Stimulated activated CD8-positive, alpha-beta memory T cell treated with anti-CD3 and anti-CD28 coated beads, Interleukin-7, amount 100 ng/mL, for 1 hour (primary cell): Measurements from ENCODE around the gene PDE3A.

Source experiments
- DNase-seq, 2 donors: peaks; one replicate each; pipeline ENCODE4 v3.0.0-alpha.2; 2020; ENCODE audit warnings: low read depth in 2 of 2

The PDE3A gene

GRCh38 chr12:20458011-20458410, 89.7 kb downstream of the PDE3A start:
- no peak for DNase-seq

DNA sequence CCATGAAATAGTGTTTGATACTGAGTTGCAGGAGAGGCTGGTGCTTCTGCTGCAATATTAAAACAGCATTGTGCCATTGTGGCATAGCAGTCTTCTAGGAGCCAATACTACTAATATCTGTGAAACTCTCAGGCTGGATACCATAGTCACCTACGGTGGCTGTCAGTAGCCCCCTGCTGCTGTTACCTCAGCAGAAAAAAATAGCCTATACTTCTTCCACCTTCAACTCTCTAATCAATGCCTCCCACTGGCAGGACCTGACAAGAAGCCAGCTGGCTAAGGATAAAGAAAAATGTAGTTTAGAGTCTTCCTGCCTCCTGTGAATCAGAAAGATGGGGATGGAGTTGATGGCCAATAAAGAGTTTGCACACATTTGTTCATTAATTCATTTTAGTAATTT, 91.6 kb downstream of the PDE3A start:
- DNase-seq, result no peak

- no peak for DNase-seq
These were observed 92.6 kb downstream of the PDE3A start for GRCh38 chr12:20460956-20461355.

- no peak for DNase-seq
These were observed 95.7 kb downstream of the PDE3A start for GRCh38 chr12:20463913-20464524.

DNA sequence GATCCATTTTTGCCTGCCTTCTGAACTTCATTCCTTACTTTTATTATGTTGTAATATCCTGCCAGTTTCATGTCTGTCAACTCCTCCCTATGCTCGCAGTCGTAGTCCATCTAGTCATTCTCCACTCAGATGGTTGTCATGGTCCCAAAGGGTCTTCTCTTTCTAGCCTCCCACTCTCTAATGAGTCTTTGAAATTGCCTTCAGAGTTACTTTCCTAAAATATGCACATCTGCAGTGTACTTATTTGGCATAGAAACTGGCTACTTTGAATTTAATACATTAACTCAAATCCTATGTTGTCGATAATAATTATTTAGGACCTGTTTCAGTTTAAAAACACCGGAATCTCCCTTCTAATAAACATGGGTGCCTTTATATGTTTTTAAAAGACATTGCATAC, 101.0 kb downstream of the PDE3A start:
- DNase-seq, result no peak

DNA sequence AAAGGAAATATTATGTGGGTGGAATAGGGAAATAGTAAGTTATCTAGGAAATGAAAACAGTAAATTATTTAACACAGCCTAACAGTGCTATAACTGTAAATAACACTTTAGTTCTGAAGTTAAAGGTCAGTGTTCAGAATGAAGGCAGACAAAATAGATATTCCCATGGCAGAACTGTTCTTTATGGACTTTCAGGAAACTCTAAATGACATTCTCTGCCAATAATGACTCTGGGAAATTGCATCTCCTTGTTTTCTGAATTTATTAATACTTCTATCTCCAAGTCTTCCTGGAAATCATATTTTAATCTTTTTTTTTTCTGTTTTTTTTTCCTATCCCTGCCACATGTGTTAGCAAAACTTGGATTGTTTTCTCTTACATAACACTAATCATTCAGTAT, 101.4 kb downstream of the PDE3A start:
- DNase-seq, result no peak

GRCh38 chr12:20472102-20472782, 103.9 kb downstream of the PDE3A start:
- no peak for DNase-seq

- no peak for DNase-seq
These were observed 104.8 kb downstream of the PDE3A start for GRCh38 chr12:20473133-20473532.

DNA sequence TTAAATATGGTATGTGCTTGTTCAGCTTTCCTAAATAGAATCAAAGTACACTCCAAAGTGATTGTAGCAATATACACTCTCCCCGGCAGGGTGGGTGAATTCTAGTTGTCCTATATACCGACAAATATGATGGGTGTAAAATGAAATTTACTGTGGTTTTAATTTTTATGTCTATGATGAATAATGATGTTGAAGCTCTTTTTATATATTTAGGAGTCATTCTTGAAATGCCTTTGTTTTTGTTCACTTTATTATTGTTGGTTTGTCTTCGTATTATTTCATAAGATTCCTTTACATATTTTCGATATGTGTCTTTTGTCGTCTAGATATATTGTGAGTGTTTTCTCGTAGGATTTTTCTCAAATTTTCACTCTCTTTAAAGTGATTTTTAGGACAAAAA, 105.7 kb downstream of the PDE3A start:
- no peak for DNase-seq

DNA sequence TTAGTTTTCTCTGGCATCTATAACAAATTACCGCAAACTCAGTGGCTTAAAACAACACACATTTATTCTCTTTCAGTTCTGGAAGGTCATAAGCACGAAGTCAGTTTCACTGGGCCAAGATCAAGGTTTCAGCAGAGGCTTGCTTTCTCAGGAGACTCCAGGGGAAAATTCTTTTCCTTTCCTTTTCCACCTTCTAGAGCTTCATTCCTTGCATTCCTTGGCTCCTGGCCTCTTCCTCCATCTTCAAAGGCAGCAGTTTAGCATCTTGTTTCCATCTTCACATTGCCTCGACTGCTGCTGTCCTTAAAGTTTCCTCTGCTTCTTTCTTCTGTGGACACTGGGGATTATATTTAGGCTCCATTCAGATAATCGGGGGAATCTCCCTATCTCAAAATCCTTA, 106.1 kb downstream of the PDE3A start:
- DNase-seq, result no peak

- no peak for DNase-seq
These were observed 107.2 kb downstream of the PDE3A start for GRCh38 chr12:20475542-20475941.

- no peak for DNase-seq
These were observed 108.2 kb downstream of the PDE3A start for GRCh38 chr12:20476551-20476950.

DNA sequence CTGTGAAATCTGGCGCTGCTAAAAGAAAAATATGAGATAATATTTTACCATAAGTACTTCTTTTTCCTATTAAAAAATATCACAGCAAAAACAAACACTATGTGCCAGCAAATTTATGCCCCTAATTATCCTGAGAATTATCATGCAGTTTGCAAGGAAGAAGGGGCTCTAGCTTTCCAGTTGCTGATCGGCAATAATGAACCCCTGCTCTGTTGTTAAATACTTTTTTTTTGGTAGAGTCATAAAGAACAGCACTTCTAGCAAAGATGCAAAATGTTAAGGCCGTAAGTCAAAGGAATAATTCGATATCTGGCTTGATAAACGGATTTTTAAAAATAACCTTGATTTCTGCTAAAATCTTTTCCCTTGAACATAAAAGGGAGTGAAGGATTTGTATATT, 108.9 kb downstream of the PDE3A start:
- no peak for DNase-seq

- no peak for DNase-seq
These were observed 109.3 kb downstream of the PDE3A start for GRCh38 chr12:20477672-20478071.

GRCh38 chr12:20482491-20483054, 114.2 kb downstream of the PDE3A start:
- DNase-seq, result no peak

DNA sequence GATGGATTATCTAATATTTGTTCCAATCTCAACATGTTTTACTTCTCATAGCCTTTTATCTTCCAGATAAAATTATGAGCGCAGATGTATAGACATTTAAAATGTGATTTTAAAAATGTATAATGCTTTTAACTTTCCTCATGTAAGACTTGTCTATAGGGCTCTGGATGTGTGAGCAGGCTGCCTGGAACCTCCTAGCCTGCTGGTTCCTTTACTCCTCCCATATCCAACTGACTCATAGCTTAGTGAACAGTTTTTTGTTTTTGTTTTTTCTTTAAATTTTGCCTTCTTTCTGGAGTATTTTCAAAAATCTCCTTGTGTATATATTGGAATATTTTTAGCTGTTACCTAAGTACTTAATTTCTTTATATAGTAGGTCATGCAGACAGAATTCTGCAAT, 115.4 kb downstream of the PDE3A start:
- DNase-seq, result no peak

GRCh38 chr12:20486233-20486632, 117.9 kb downstream of the PDE3A start:
- DNase-seq, result no peak

DNA sequence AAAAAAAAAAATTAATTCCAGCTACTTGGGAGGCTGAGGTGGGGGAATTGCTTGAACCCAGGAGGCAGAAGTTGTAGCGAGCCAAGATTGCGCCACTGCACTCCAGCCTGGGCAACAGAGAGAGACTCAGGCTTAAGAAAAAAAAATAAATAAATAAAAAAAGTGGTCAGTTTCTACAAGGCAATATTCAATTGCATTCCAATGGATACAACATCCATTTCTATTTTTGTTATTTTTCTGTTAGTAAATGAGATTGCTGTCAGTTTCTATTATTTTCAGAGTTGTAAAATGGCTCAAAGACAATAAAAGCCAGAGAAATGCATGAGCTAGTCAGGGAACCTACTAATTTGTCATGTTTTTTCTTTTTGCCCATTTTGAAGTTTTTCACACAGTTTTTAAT, 119.2 kb downstream of the PDE3A start:
- DNase-seq, result no peak

GRCh38 chr12:20489645-20490044, 121.3 kb downstream of the PDE3A start:
- DNase-seq, result no peak

DNA sequence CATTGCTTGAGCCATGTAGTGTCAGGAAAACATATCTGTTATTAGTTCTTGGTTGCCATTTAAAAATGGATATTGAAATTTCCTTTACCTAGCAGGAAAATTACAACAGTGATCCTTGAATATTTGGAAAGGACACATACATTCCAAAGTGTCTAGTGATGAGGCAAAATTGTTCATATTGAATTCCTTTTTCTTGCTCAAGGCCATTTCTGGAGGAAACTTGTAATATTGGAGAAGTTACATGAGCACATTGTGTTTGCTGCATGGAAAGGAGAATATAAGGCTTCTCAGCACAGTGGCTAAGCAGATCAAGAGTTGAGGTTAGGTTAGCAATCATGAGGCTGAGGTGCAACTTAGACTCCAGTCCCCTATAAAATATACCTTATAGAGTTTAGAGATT, 121.9 kb downstream of the PDE3A start:
- no peak for DNase-seq

GRCh38 chr12:20491290-20491689, 123.0 kb downstream of the PDE3A start:
- no peak for DNase-seq

DNA sequence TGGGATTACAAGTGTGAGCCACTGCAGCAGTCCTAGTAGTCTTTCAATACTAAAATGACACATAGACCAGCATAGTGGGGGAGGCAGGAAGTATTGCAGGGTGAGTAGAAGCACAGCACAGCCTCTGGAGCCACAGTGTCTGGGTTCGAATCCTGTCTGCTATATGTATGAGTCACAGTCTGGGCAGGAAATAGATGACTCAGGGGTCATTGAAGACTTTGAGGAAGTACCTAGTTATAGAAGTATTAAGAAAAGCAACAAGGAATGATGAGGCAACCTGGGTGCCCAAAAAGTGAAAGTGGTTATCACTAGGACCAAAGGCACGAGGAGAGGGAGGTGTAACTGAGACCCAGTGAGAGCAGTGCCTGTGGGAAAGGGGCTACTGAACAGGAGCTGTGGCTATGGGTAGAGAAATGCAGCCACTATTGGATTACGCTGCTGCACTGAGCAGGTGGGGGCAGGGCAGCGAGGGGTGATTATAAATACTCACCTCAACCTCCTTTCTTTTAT, 124.0 kb downstream of the PDE3A start:
- no peak for DNase-seq

DNA sequence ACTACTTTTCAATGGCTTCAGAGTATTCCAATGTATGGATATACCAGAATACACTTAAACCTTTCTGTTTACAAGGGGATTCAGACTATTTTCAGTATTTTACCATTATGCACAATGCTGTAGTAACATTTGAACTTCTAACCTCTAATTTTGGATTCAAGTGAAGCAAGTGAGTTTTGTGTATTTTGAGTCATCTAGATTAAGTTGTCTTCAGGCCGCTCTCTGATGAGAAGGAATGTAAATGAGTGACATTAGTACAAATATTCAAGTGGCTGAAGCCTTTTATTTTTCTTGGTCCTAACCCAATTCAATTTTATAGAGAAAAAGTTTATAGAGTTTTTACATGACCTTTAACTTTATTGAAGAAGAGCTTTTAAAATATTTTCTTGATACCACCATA, 125.6 kb downstream of the PDE3A start:
- DNase-seq, result no peak
